Adrenal gland (tissue), 12 donors: Measurements from ENCODE around the gene SLC39A12. TPM values are rescaled to one million over a fixed set of nuclear protein-coding genes. Genes with fewer than 3 reads are reported as not detected.

Source experiments
- DNase-seq, 7 donors: peaks; one replicate each; pipeline ENCODE4 v3.0.0-alpha.2; 2019 to 2020
- H3K27ac ChIP-seq, 5 donors: fragments of 200-600 bp; sonication (generic) in 4 of 5; 1 replicate in 3 of 5; 2 replicates in 2 of 5; pipeline versions ENCODE4 v1.5.1 to v1.8.0; 2016 to 2020; ENCODE audit warnings: mild to moderate bottlenecking in 1 of 5
- H3K27me3 ChIP-seq: fragments of 200-600 bp; 2 replicates; pipeline ENCODE4 v1.8.0; 2021
- H3K36me3 ChIP-seq, 2 donors: fragments of 200-600 bp; replicated peaks in 1 of 2; 1 replicate in 1 of 2; 2 replicates in 1 of 2; pipeline versions ENCODE4 v1.5.1 to v1.8.0; 2018 to 2022
- H3K4me1 ChIP-seq, 2 donors: fragments of 200-600 bp; replicated peaks in 1 of 2; 1 replicate in 1 of 2; 2 replicates in 1 of 2; pipeline versions ENCODE4 v1.5.1 to v1.8.0; 2018 to 2021
- H3K4me3 ChIP-seq, 4 donors: fragments of 200-600 bp; sonication (generic) in 3 of 4; one replicate each; pipeline ENCODE4 v1.5.1; 2016 to 2018
- H3K9me3 ChIP-seq, 3 donors: fragments of 200-600 bp; sonication (generic) in 1 of 3; replicated peaks in 1 of 3; 1 replicate in 2 of 3; 2 replicates in 1 of 3; pipeline versions ENCODE4 v1.5.1 to v1.8.0; 2016 to 2021
- POLR2A ChIP-seq, 2 donors: fragments of 450-650 bp; IDR thresholded peaks; one replicate each; pipeline ENCODE4 v1.6.1; 2017; ENCODE audit warnings: antibody characterized with exemption in 2 of 2, mild to moderate bottlenecking in 2 of 2, moderate library complexity in 1 of 2
- WGBS, 4 donors: extraction: QIAGEN DNeasy Blood & Tissue Kit in 2 of 4; methylation state at CpG; one replicate each; pipeline versions ENCODE4 v1.1.5 to v1.1.7; 2013 to 2017; 5-methylcytosine and 5-hydroxymethylcytosine counted together
- intact Hi-C, 2 donors: fragments of 100-400 bp; cut with DNase I; formaldehyde crosslinking; loops; one replicate each; pipeline versions ENCODE4 v1.14.1 to v1.15.0; 2022 to 2023
- polyA plus RNA-seq, 3 donors: library from polyadenylated mRNA; stranded (reverse); fragments of 200-250 nt in 2 of 3; fragments of 350-450 nt in 1 of 3; fragmentation: Illumina TruSeq in 1 of 3; extraction: RNeasy Lipid Tissue Mini Kit (QIAGEN cat#74804) in 1 of 3; gene quantifications; one replicate each; pipeline ENCODE4 v1.2.3, GENCODE V29; 2013 to 2014
- total RNA-seq, 9 donors: library from RNA; depleted of rRNA in 4 of 9; stranded (reverse); fragments of >200 nt in 4 of 9; fragments of 120-200 nt in 1 of 9; fragmentation: NEBNext Ultra II Directional in 1 of 9; extraction: Animal tissue kit (Norgen Biotek cat#: 25700) in 1 of 9; gene quantifications; one replicate each; pipeline versions ENCODE4 v1.1.0 to v1.2.4, GENCODE V29; 2013 to 2023
- TF ChIP-seq, protein P1 (sequence below), 6 experiments: fragments of 450-650 bp in 4 of 6; fragments of 200-600 bp in 2 of 6; sonication (generic) in 1 of 6; IDR thresholded peaks; 1 replicate in 5 of 6; 2 replicates in 1 of 6; pipeline versions ENCODE4 v1.5.1 to v1.8.0; 2016 to 2021; ENCODE audit warnings: antibody characterized with exemption in 6 of 6, mild to moderate bottlenecking in 2 of 6, moderate library complexity in 1 of 6
- donor health status: healthy with polysubstance abuse.
- donor health status: Bipolar disorder and iron deficiency.
- donor health status: DM: yes; HTN: yes; CAD: no.
- donor health status: DM: no; HTN: no; CAD: no.
- donor health status: DM: no; HTN: no; CAD: no.
- donor health status: DM: yes; HTN: yes; CAD: no.

SLC39A12 gene
- total and polyA plus RNA-seq, 12 donors = 0.14 to 0.34 (median 0.23) TPM; not detected in 6

DNA sequence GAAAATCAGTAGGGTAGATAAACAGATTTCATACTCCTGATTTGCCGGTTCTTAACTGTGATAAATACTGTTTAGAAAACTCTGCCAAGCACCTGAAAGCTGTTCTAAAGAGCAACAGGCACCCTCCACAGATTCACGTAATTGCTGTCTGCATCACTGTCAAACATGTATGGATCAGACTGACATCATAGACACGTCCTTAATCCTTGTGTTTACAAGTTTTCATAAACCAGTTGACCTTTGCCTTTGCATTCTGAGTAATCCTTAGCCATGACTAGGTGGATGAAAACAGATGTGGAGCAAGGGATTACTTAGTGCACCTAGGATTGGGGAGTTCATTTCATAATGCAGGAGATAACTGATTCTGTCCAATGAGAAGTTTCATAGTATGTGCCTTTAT is 41.6 kb downstream of the SLC39A12 start:
- no peaks in the 10 kb centered on the region for H3K27me3 ChIP-seq
- intact Hi-C loops = no loop called here

DNA sequence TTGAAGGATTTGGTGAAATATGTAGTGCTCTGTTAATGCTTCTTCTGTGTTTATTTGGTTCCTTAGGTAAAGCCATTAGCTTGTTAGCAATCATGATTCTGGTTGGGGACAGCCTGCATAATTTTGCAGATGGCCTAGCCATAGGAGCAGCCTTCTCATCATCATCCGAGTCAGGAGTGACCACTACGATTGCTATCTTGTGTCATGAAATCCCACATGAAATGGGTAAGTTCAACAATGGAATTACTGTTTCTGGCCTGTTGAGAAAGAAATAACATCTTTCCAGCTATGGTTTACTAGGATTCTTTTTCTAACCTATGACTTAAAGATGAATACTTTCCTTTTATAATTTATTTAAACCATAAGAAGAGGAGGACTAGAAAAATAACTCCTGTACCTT is 48.9 kb downstream of the SLC39A12 start:
- no peak for DNase-seq
- WGBS, 4 donors = 84 to 90% (median 86%) methylated on average over 2 of the region's 2 CpGs
- intact Hi-C loops = no loop called here
- TF ChIP-seq, protein P1, sequence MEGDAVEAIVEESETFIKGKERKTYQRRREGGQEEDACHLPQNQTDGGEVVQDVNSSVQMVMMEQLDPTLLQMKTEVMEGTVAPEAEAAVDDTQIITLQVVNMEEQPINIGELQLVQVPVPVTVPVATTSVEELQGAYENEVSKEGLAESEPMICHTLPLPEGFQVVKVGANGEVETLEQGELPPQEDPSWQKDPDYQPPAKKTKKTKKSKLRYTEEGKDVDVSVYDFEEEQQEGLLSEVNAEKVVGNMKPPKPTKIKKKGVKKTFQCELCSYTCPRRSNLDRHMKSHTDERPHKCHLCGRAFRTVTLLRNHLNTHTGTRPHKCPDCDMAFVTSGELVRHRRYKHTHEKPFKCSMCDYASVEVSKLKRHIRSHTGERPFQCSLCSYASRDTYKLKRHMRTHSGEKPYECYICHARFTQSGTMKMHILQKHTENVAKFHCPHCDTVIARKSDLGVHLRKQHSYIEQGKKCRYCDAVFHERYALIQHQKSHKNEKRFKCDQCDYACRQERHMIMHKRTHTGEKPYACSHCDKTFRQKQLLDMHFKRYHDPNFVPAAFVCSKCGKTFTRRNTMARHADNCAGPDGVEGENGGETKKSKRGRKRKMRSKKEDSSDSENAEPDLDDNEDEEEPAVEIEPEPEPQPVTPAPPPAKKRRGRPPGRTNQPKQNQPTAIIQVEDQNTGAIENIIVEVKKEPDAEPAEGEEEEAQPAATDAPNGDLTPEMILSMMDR (IDR thresholded peaks at IDR 0.05) = no peak
- no peak for TF ChIP-seq POLR2A (IDR thresholded peaks at IDR 0.05)
- no peak overlapping the region for H3K4me3 ChIP-seq
- no peak overlapping the region for H3K27ac ChIP-seq
- H3K27me3 ChIP-seq = no peaks in the 10 kb centered on the region
- H3K9me3 ChIP-seq = no peaks in the 10 kb centered on the region
- H3K4me1 ChIP-seq = peaks cover 0 to 6% of the 10 kb centered on the region in 2 donors
- no peaks in the 10 kb centered on the region for H3K36me3 ChIP-seq

More for the DNA sequence above, 41.6 kb downstream of the SLC39A12 start:
- WGBS, 4 donors = 73 to 80% (median 77%) methylated on average over 3 of the region's 3 CpGs
- Histone ChIP-seq H3K36me3 (no peaks in the 10 kb centered on the region), H3K27ac (no peak overlapping the region), H3K9me3 (no peaks in the 10 kb centered on the region), H3K4me1 (no peaks in the 10 kb centered on the region), H3K4me3 (no peak overlapping the region)
- no peak for TF ChIP-seq POLR2A (IDR thresholded peaks at IDR 0.05)
- TF ChIP-seq, protein P1 (IDR thresholded peaks at IDR 0.05) = no peak
- no peak for DNase-seq

DNA sequence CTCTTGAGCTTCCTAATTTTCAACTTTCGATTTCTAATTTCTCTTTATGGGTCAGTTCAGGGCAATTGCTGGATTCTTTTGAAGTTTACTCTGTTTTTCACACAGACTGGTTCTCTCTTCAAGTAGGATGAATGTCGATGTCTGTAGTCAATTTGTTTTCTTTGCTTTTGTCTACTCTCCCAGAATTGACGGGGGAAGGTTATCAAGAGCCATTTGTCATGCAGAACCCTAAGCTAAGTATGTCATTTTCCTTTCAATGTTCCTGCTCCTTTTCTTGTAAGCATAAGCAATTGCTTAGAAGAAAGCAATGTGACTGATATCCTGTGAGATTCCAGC is 53.7 kb downstream of the SLC39A12 start:
- peaks cover 0 to 11% of the 10 kb centered on the region in 2 donors for H3K4me1 ChIP-seq
- TF ChIP-seq POLR2A (IDR thresholded peaks at IDR 0.05) = no peak
- H3K27me3 ChIP-seq = no peaks in the 10 kb centered on the region
- DNase-seq = no peak
- intact Hi-C loops = no loop called here
- peak overlapping the region in 1 of 4 donors; percentile 31 for H3K4me3 ChIP-seq
- no peaks in the 10 kb centered on the region for H3K36me3 ChIP-seq
- H3K9me3 ChIP-seq = no peaks in the 10 kb centered on the region
- peak overlapping the region in 2 of 5 donors; percentile 7 to 17 for H3K27ac ChIP-seq
- 11 to 20% (median 13%) methylated on average over 3 of the region's 3 CpGs for WGBS, 4 donors

DNA sequence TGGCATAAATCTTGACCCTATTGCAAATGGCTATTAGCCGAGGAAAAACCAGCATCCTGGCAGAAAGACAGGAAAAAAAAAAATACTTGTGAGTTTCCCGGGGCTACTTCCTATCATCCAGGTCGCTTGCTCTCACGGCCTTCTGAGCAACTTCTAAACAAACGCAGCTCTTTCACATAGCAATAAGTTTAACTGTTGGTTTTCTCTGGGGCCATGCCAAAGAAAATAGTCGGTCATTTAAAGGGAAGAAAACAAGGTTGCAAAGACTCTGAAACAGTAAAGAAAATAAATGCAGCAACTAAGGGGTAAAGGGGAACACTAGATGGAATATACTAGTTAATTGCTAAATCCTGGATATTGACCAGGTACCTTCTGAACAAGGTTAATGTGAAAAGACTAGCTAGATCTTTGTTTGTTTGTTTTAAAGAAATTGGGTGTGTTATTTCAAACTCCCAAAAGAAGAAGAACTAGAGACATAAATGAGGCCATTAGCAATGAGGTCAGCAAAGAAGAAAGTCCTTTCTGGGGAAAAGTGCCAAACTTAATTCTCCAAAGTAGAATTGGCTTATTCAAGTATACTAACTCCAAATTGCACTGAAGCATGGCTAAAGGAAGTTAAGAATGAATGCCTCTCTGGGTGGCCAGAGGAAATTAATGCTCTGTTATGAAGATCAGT is 54.2 kb downstream of the SLC39A12 start:
- intact Hi-C loops = no loop called here
- no peaks in the 10 kb centered on the region for H3K36me3 ChIP-seq
- H3K4me1 ChIP-seq = peaks cover 0 to 11% of the 10 kb centered on the region in 2 donors
- WGBS, 4 donors = 9 to 14% (median 13%) methylated on average over 6 of the region's 6 CpGs
- peak in 4 of 7 donors; percentile 11 to 33 (median 15) for DNase-seq
- no peaks in the 10 kb centered on the region for H3K27me3 ChIP-seq
- H3K27ac ChIP-seq = peak overlapping the region in 3 of 5 donors; percentile 7 to 17 (median 7)
- TF ChIP-seq, protein P1 (IDR thresholded peaks at IDR 0.05) = no peak
- TF ChIP-seq POLR2A (IDR thresholded peaks at IDR 0.05) = no peak
- H3K4me3 ChIP-seq = peak overlapping the region in 1 of 4 donors; percentile 31
- no peaks in the 10 kb centered on the region for H3K9me3 ChIP-seq

DNA sequence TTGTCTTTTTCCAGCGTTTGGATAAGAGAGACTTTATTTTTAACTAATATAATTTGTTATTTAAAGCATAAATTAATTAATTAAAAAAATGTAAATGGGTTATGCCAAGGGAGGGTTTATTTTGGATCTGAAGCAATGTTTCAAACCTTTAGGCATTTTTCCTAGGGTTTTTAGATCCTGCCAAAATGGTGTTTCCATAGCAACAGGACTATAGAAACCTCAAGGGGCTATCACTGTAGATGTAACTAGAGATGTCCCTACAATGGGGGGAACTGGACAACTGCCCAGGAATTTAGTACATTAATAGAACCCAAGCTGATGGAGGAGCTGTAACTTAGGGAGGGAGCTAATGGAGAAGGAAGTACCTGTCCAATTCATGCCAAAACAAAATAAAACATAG is 57.3 kb downstream of the SLC39A12 start:
- Histone ChIP-seq H3K27me3 (no peaks in the 10 kb centered on the region), H3K4me3 (no peak overlapping the region), H3K9me3 (no peaks in the 10 kb centered on the region), H3K4me1 (peaks cover 0 to 11% of the 10 kb centered on the region in 2 donors), H3K27ac (no peak overlapping the region), H3K36me3 (no peaks in the 10 kb centered on the region)
- DNase-seq = no peak
- WGBS, 4 donors = 39 to 49% (median 48%) methylated on average over 1 of the region's 1 CpG
- no peak for TF ChIP-seq POLR2A (IDR thresholded peaks at IDR 0.05)
- TF ChIP-seq, protein P1 (IDR thresholded peaks at IDR 0.05) = no peak
- intact Hi-C loops = no loop called here
